ENCODE data around the gene ARHGEF33. TPM values are rescaled to one million over a fixed set of nuclear protein-coding genes. Genes with fewer than 3 reads are reported as not detected.
A peak's percentile ranks its signal among the peaks of the same experiment; 100 is the strongest.
"Not testable (repeated sequence)": the region's sequence is repeated elsewhere in the genome, so short reads cannot be mapped to it uniquely, and the experiment has no call there.

ARHGEF33 gene
- total RNA-seq, 1 donor from 2014 or later: under 0.01 TPM

DNA sequence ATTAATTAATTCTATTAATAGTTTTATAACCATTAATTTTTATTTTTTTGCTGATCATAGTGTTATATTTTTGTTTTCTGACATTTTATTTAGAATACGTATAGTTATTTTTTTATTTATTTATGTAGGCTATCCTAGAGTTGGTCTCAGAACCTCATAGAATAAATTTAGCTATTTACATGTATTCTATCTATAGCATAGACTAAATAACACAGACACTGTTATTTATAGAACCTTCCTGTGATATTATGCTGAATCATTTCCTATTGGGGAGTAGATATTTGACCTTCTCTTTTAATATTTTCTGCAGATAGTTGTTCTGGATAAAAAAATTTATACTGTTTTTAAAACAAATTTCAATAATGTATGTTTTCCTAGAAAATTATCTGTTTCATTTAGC is 20.2 kb downstream of the ARHGEF33 start:
- DNase-seq (ENCODE audit: low read depth in 2 of 2): no peak

DNA sequence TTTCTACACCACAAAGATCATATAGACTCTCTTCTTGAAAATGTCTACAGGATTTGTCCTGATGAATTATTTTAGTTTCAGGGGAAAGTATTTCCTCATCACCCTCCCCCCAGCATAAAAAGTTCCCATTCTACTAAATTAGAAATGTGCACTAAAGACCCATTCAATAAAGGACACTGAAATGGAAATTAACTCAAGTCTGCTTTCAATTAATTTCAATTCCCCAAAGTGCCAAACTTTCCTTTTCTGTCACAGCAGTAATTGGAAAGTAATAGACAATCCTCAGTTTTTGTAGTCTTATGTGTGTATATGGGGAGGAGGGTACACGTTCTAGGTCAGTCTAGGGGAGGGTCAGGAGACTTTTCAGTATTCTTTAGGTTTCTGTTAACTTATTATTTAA is 21.5 kb downstream of the ARHGEF33 start:
- DNase-seq (ENCODE audit: low read depth in 2 of 2): no peak

DNA sequence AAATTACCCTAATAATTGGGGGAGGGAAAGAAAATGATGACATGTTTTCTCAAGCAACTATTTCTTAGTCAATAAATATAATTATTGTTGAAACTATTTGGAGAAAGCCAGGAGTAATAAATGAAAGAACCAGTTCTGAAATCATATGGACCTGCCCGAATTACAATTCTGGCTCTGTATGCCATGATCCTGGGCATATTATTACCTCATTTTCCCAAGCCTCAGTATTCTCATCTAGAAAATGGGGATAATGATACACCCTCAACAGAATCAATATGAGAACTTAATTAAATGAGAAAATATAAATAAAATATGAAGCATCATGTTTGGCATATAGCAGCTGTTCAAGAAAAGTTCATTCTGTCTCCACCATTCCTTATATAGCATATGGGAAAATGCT is 22.9 kb downstream of the ARHGEF33 start:
- no peak for DNase-seq (ENCODE audit: low read depth in 2 of 2)

DNA sequence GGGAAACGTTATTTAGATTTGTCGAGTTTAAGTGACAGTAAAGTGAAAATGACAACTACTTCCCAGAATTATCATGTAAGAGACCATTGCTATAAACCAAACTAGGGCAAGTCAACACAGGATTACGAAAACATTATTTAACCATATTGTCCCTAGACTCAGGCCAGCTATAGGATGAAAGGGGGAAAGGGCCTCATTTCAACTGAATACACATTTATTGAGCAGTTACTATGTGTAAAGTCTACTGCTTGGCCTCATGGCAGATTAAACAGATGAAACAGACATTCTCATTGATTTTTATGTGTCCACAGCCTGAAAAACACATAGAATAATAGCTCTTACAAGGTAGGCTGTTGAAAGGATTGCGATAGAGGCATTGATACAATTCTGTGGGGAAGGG is 32.7 kb downstream of the ARHGEF33 start:
- DNase-seq (ENCODE audit: low read depth in 2 of 2): no peak

DNA sequence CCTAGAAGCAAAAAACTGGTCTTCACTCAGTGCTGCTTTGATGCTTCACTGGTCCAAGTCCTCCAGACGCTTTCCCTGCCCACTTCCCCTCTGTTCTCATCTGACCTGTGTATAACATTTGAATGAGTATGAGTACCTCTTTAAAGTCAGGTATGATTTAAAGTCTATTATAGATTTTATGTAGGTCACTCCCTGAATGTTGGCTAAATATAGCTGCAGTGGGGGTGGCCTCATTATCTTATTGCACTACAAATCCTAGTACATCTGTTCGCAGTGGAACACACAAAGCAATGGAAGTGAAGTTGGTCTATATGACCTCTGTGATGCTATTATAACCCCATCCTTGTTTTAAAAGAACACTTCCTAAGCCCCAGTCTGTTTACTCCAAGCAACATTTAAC is 33.2 kb downstream of the ARHGEF33 start:
- DNase-seq (ENCODE audit: low read depth in 2 of 2): no peak

DNA sequence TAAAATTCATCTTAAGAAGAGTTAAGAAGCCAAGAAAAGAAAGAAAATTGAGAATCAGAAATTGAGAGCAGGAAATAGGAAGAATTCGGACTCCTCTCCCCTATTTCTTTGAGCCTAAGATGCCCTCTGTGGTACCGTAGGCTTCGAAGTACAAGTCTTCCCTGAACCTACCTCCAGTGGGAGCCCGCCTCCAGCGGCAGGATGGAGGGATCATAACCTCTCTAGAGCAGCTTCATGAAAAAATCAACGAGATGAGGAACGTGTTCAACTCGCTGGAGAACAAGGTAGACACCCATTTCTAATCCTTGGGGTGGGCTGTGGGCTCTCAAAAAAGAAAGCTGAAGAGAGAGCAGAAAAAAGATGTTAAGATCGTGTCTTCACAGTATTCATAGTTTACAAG is 36.3 kb downstream of the ARHGEF33 start:
- no peak for DNase-seq (ENCODE audit: low read depth in 2 of 2)

DNA sequence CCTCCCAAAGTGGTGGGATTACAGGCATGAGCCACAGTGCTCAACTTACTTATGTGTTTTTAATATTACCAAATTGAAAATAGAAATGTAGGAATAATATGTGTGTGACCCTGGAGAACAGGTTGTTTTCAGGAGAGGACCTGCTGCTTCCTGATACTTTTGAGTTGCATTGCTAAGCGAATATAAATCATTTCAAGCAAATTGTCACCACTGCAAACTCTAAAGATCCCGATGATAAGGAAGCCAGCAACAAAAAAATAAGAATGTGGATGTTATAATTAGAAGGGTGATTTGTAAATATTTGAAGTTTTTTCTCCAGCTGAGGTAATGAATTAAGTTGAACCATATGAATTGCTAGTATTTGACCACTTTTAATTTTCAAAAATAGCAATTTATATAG is 40.9 kb downstream of the ARHGEF33 start:
- no peak for DNase-seq (ENCODE audit: low read depth in 2 of 2)

DNA sequence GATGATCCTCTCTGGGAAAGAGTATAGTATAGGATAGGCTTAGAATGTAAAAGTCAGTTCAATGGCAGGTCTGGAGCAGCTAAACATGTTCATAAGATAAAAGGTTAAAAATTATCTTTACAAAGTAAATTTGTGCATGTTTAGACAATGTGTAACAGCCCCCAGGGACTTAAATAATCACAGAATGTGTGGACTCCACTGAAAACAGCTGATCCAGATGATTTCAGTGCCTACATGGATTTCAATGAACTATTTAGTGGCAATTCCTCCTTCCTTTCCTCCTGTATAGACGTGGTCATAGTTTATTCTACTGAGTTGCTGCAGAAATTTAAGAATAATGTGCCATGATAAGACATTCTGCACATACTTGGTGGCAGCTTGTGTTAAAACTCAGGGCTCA is 42.9 kb downstream of the ARHGEF33 start:
- no peak for DNase-seq (ENCODE audit: low read depth in 2 of 2)

DNA sequence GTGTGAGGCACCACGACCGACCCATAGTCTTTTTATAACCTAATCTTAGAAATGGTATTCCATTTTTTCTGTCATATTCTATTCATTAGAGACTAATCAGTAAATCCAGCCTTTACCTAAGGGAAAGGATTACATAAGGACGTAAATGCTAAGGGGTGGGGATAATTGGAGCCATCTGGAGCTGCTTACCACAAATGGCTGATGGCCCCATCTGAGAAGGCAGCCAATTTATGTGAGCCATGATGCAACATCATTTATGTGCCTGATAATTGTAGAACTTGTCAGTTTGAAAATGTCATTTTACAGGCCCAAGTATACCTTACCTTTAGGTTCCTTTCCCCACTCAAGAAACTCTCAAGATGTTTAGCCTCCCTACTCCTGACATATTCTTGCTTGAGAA is 44.0 kb downstream of the ARHGEF33 start:
- DNase-seq (ENCODE audit: low read depth in 2 of 2): no peak

DNA sequence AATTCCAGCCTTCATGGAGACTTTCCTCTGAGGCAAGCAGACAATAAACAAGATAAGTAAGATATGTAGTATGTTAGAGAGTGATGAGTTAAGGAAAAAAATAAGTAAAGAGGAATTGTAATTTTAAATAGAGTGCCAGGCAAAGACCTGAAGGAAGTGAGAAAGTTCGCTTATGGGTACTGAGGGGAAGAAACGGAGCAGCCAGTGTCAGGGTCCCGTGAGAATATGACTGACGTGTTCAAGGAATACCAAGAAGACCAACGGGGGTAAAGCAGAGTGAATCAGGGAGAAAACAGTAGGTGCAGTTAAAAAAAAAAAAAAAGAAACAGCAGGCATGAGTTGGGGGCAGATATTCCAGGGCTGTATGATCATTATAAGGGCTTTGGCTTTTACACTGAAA is 45.1 kb downstream of the ARHGEF33 start:
- DNase-seq (ENCODE audit: low read depth in 2 of 2): no peak

DNA sequence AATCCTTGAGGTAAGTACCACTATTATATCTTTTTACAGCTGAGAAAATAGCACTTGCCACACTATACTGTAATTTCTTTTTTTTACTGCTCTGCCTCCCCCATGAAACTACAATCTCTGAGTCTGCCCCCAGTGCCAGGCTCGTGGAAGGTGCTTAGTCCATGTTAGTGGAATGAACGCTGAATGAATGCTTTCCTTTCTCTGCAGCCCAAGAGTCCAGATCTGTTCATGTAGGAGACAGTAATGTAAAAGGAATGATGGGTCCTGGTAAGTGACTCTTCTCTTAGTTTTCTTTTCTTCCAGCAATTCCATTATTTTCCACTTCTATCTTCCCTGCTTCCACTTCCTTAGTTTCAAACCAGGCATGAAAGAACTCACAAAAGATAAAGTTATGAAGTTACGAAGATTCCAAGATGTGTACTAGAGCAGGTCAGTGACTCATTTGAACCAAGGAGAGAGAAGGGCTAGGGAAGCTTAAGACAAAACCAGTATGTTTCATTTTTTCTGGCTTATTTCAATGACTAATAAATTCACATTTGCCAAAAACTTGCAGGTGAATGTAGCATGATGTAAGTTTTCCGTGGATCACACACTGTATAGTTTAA is 46.0 kb downstream of the ARHGEF33 start:
- DNase-seq (ENCODE audit: low read depth in 2 of 2): no peak

DNA sequence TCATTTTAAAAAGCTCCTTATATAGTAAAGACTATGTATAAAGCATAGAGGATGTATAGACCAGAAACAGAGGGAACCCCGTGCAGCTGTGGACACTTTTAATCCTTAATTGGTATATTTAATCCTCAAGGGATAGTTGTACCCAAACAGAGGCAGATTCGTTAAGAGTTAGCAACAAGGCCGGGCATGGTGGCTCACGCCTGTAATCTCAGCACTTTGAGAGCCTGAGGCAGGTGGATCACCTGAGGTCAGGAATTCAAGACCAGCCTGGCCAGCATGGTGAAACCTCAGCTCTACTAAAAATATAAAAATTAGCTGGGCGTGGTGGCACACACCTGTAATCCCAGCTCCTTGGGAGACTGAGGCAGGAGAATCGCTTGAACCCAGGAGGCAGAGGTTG is 46.8 kb downstream of the ARHGEF33 start:
- not testable (repeated sequence) for DNase-seq (ENCODE audit: low read depth in 2 of 2)

DNA sequence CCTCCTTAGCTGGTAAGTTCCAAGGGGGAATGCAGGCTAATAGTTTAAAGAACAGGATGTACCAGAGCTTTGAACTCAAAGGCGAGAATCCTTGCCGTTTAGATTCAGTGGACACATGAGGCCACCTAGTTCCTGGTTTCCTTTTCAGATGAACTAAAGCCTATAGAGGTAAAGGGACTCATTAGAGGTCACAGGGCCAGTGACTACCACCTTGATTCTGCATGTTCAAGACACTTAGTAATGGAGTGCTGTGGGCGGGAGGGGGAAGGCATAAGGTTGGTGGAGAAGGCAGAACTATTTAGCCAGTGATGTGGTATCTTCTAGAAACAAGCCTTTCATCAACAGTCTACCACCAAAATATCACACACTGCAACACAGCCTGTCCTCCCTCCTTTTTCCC is 47.9 kb downstream of the ARHGEF33 start:
- no peak for DNase-seq (ENCODE audit: low read depth in 2 of 2)

DNA sequence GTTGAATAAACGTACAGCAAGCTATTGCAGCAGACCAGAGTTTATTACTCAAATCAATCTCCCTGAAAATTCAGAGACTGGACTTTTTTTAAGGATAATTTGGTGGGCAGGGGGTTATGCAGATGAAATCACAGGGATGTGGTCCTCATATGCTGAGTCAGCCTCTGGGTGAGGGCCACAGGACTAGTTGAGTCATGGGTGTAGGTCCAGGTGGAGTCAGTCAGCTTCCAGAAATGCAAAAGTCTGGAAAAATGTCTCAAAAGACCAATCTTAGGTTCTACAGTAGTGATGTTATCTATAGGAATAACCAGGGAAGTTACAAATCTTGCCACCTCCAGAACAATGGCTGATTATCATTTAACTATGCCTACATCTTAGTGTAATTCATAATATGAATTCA is 51.1 kb downstream of the ARHGEF33 start:
- no peak for DNase-seq (ENCODE audit: low read depth in 2 of 2)

DNA sequence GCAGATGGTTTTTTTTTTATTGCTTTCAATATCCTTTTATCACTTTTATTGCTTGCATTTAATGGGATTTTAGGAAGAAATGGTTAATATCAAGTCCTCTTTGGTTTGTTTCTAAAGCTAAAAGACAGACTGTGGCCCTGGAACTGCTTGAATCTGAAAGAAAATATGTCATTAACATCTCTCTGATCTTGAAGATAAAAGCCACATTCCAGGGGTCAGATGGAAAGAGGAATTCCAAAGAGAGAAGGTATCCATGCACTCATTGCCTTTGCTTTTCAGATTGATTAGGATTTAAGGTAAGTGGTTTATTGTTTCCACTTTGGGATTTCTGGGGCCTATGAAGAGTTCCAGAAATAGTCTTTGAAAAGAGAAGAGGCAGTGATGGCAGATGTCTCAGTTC is 54.1 kb downstream of the ARHGEF33 start:
- no peak for DNase-seq (ENCODE audit: low read depth in 2 of 2)

DNA sequence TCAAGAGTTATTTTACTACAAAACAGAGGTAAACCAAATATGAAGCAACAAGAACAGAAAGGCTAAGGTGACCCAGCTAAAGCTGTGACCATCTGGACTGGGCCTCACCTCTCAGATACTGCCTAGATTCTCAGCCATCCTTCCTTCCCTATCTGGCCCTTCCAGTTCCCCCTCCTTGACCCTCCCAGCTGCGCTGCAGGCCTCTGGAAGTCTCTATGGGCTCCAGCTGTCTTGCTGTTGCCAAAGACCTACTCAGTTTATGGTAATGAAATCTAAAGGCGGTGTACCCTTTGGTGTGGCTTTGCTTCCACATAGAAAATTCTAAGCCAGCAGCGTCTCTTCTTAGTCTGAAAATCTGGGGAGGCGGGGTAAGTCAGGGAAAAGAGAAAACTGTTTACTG is 55.7 kb downstream of the ARHGEF33 start:
- DNase-seq (ENCODE audit: low read depth in 2 of 2): no peak

DNA sequence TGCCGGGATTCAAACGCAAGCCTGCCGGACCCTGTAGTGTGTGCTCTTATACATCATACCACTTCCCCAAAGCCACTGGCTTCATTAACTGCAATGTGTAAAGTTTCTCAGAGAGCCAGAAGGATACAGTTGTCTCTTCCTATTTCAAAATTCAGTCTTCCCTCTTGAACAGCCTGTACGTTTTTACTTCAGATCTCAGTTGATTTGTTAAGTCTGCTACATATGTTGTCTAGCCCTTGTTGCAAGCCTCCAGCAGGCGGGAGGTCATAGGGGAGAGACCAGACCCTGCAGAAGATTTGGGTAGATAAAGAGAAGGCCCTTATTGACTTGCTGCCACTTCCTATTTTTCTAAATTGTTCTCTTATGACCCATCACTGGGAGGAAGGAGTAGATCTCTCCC is 56.2 kb downstream of the ARHGEF33 start:
- no peak for DNase-seq (ENCODE audit: low read depth in 2 of 2)

DNA sequence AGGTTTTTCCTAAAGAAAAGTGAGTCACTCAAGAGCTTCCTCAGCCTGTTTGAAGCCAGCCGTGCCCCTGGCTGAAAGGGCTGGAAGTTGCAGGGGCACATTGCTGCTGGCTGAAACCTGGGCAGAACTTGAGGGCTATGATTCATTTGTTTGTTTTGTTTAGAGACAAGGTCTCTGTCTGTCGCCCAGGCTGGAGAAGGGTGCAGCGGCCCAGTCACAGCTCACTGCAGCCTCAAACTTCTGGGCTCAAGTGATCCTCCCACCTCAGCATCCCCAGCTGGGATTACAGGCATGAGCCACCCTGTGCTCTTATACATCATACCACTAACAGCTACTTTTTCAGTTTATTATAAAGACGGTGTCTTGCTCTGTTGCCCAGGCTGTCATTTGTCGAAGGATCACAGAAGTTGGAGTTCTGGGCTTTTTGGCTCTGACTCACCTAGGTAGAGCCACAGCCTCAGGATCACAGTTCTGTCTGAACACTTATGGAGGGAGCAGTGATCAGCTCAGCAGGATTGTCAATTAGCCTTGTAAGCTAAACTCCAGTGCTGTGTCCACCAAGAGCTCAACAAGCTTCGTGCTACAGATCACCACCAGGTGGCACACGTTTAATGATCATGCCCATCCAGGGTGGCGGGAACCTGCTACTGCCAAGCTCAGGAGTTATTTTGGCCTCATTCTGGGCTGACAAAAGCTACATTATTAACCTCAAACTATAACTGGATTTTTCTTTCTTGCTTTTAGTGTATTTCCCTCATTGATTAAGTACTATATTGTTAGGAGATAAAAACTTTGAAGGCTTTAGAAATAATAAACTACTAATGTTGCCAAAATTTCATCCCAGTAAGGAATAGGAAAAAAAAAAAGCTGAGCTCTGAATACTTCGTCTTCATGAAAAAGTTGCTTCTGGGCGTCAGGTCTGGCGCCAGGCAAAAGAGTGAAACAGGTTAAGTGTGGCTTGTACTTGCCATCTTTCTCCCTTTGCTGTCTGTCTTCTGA is 57.9 kb downstream of the ARHGEF33 start:
- DNase-seq (ENCODE audit: low read depth in 2 of 2): peak; percentile 81 to 88

DNA sequence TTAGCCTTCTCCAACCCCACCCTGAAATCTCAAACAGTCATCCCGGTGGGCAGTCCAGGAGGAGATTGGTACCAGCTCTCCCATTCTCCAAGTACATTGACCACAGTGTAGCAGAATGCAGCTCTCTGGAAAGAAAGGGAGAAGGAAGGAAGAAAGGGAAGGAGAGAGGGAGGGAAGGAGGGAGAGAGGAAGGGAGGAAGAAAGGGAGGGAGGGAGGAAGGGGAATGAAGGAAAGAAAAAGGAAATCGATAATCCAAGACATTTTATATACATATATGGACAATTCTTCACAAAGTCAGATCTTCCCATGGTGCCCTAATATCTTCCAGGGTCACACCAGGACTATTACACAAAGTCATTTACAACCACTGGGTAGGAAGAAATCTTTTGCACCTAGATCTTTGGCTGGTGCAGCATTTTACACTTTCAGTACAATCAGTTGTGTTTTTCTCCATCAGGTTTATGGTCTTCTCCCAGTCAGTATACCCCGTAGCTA is 58.8 kb downstream of the ARHGEF33 start:
- no peak for DNase-seq (ENCODE audit: low read depth in 2 of 2)

DNA sequence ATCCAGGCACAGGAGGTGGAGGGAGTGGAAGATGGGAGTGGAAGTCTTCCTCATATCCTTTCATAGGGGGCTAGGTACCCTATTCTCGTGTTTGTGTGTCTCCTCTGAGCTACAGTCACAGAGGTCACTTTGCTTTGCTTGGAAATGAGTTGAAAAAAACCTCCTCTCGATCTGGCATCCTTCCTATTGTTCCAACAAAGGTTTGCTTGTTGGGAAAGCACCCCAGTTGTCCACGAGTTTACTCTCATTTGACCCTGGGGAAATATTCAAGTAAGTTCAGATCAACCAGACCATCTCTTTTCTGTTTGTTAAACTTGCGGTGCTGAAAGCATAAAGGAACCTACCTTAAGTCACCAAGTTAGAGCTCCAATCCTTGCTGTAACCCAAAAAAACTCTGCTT is 59.3 kb downstream of the ARHGEF33 start:
- DNase-seq (ENCODE audit: low read depth in 2 of 2): no peak

DNA sequence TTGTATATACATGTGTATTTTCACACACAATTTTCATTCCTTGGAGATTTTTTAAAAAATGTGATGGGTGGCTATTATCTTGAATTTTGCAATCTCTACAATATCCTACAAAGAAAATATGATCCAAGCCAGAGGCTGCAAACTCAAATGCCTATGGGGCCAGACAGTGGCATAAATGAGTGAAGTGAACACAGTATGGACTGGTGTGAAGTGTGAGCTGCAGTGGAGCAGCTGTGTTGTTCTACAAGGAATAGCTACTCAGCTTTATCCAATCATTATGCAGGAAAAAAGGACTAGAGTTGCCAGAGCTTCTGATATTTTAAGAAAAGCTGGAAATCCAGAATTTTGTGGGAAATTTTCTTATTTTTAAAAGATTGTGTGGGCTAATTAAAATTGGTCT is 62.1 kb downstream of the ARHGEF33 start:
- DNase-seq (ENCODE audit: low read depth in 2 of 2): no peak

DNA sequence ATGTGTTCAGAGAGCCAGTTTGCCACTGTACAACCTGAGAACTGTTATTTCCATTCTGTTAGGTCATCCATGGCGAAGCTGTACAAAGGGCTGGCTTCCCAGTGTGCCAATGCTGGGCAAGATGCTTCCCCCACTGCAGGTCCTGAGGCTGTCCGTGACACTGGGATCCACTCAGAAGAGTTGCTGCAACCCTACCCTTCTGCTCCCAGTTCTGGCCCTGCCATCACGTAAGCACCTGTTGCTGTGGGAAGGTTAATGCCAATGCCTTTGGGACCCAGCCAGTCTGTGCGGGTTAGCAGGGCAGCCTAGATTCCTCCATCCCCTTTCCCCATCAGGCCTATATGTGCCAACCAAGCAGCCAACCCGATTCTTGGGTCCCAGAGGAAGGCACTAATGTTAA is 68.3 kb downstream of the ARHGEF33 start:
- no peak for DNase-seq (ENCODE audit: low read depth in 2 of 2)

DNA sequence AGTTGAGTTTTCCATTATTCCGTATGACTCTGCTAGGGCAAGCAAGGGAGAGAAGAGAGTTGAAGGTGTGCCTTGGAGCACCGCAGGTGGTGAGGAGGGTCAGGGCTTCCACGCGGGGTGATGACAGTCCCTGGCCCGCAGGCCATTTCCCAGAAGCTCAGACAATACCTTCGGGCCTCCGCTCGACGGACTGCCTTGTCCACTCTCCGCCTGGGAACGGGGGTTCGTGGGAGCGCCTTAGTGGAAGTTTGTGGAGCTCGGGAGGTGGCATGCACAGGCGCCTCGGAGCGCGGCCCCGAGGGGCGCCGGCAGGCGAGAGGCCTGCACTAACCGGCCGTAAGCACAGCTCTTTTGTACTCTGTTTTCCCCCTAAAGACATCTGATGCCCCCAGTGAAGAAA is 69.8 kb downstream of the ARHGEF33 start:
- no peak for DNase-seq (ENCODE audit: low read depth in 2 of 2)
